ENCODE measurements around the gene SLU7. TPM values are rescaled to one million over a fixed set of nuclear protein-coding genes. Genes with fewer than 3 reads are reported as not detected.

SLU7 gene
- total RNA-seq, 4 donors from 2014 or later: 26.6 to 90.0 (median 52.4) TPM

- TF ChIP-seq POLR2A (IDR thresholded peaks at IDR 0.05) (no peak), CTCF (IDR thresholded peaks at IDR 0.05) (no peak)
- H3K9me3 ChIP-seq: no peaks in the 10 kb centered on the region
- no peak overlapping the region for H3K27ac ChIP-seq
- intact Hi-C loops (cut with DNase I; ENCODE audit: low total_unique reads): no loop called here
- no peaks in the 10 kb centered on the region for H3K4me1 ChIP-seq
- H3K4me3 ChIP-seq: no peak overlapping the region
- no peaks in the 10 kb centered on the region for H3K36me3 ChIP-seq
- no peak for DNase-seq
- no peaks in the 10 kb centered on the region for H3K27me3 ChIP-seq
Measured at GRCh38 chr5:160380041-160380440, 38.8 kb downstream of the SLU7 start.

- no peaks in the 10 kb centered on the region for H3K36me3 ChIP-seq
- no peak overlapping the region for H3K4me3 ChIP-seq
- H3K4me1 ChIP-seq: no peaks in the 10 kb centered on the region
- intact Hi-C loops (cut with DNase I; ENCODE audit: low total_unique reads): no loop called here
- no peaks in the 10 kb centered on the region for H3K9me3 ChIP-seq
- H3K27me3 ChIP-seq: no peaks in the 10 kb centered on the region
- no peak overlapping the region for H3K27ac ChIP-seq
- TF ChIP-seq CTCF (IDR thresholded peaks at IDR 0.05) (no peak), POLR2A (IDR thresholded peaks at IDR 0.05) (no peak)
- no peak for DNase-seq
Measured at GRCh38 chr5:160379511-160379910, 39.4 kb downstream of the SLU7 start.

GRCh38 chr5:160378330-160378729, 40.6 kb downstream of the SLU7 start:
- Histone ChIP-seq H3K4me1 (no peaks in the 10 kb centered on the region), H3K27me3 (no peaks in the 10 kb centered on the region), H3K36me3 (no peaks in the 10 kb centered on the region), H3K9me3 (no peaks in the 10 kb centered on the region), H3K4me3 (no peak overlapping the region), H3K27ac (no peak overlapping the region)
- TF ChIP-seq CTCF (IDR thresholded peaks at IDR 0.05) (no peak), POLR2A (IDR thresholded peaks at IDR 0.05) (no peak)
- intact Hi-C loops (cut with DNase I; ENCODE audit: low total_unique reads): no loop called here
- no peak for DNase-seq

- Histone ChIP-seq H3K9me3 (no peaks in the 10 kb centered on the region), H3K27me3 (no peaks in the 10 kb centered on the region), H3K27ac (no peak overlapping the region), H3K4me3 (no peak overlapping the region), H3K36me3 (no peaks in the 10 kb centered on the region), H3K4me1 (no peaks in the 10 kb centered on the region)
- intact Hi-C loops (cut with DNase I; ENCODE audit: low total_unique reads): no loop called here
- TF ChIP-seq POLR2A (IDR thresholded peaks at IDR 0.05): no peak
- no peak for TF ChIP-seq CTCF (IDR thresholded peaks at IDR 0.05)
- no peak for DNase-seq
Measured at GRCh38 chr5:160377651-160378050, 41.2 kb downstream of the SLU7 start.

GRCh38 chr5:160376416-160376815, 42.5 kb downstream of the SLU7 start:
- intact Hi-C loops (cut with DNase I; ENCODE audit: low total_unique reads): no loop called here

More at GRCh38 chr5:160376416-160376815, 42.5 kb downstream of the SLU7 start:
- no peak for DNase-seq
- Histone ChIP-seq H3K27ac (no peak overlapping the region), H3K4me1 (no peaks in the 10 kb centered on the region), H3K27me3 (no peaks in the 10 kb centered on the region), H3K36me3 (no peaks in the 10 kb centered on the region), H3K4me3 (no peak overlapping the region), H3K9me3 (no peaks in the 10 kb centered on the region)
- no peak for TF ChIP-seq POLR2A (IDR thresholded peaks at IDR 0.05)
- TF ChIP-seq CTCF (IDR thresholded peaks at IDR 0.05): no peak
